Trophoblast cell (in vitro differentiated cells and primary cell): ENCODE measurements around the gene EYA2.
A peak's percentile ranks its signal among the peaks of the same experiment; 100 is the strongest.

Source experiments
- DNase-seq, 2 donors: peaks; one replicate each; pipeline ENCODE4 v3.0.0-alpha.2; 2016
- H2AFZ ChIP-seq: 2 replicates; pipeline ENCODE4 v1.6.1; 2013; ENCODE audit warnings: low read length, moderate library complexity, mild to moderate bottlenecking; ENCODE audit not compliant: insufficient read depth, poor library complexity
- H2AK5ac ChIP-seq: 2 replicates; pipeline ENCODE4 v1.6.1; 2013; ENCODE audit warnings: mild to moderate bottlenecking, low read length
- H2BK120ac ChIP-seq: 2 replicates; pipeline ENCODE4 v1.6.1; 2013; ENCODE audit warnings: low read length, mild to moderate bottlenecking, moderate library complexity; ENCODE audit not compliant: insufficient read depth, poor library complexity
- H2BK12ac ChIP-seq: 2 replicates; pipeline ENCODE4 v1.6.1; 2013; ENCODE audit warnings: mild to moderate bottlenecking, low read length, moderate library complexity
- H2BK5ac ChIP-seq: 2 replicates; pipeline ENCODE4 v1.6.1; 2013; ENCODE audit warnings: low read length, low read depth, moderate library complexity, mild to moderate bottlenecking; ENCODE audit not compliant: poor library complexity
- H3K14ac ChIP-seq: 2 replicates; pipeline ENCODE4 v1.6.1; 2013; ENCODE audit warnings: mild to moderate bottlenecking, low read length
- H3K18ac ChIP-seq: 2 replicates; pipeline ENCODE4 v1.6.1; 2013; ENCODE audit warnings: mild to moderate bottlenecking, low read length
- H3K23ac ChIP-seq: 2 replicates; pipeline ENCODE4 v1.6.1; 2013; ENCODE audit warnings: low read length
- H3K27ac ChIP-seq: 2 replicates; pipeline ENCODE4 v1.5.1; 2013; ENCODE audit warnings: low read depth, mild to moderate bottlenecking, inconsistent platforms, low read length, moderate library complexity
- H3K27me3 ChIP-seq: 2 replicates; pipeline ENCODE4 v1.6.1; 2013; ENCODE audit warnings: inconsistent platforms, mild to moderate bottlenecking, low read length, moderate library complexity; ENCODE audit not compliant: insufficient read depth
- H3K36me3 ChIP-seq, 2 experiments: 1 replicate in 1 of 2; 2 replicates in 1 of 2; pipeline ENCODE4 v1.6.1; 2013; ENCODE audit warnings: low read length in 2 of 2, mild to moderate bottlenecking in 2 of 2, moderate library complexity in 1 of 2; ENCODE audit not compliant: insufficient read depth in 2 of 2, control insufficient read depth in 1 of 2
- H3K4ac ChIP-seq: 2 replicates; pipeline ENCODE4 v1.6.1; 2013; ENCODE audit warnings: low read depth, mild to moderate bottlenecking, low read length, moderate library complexity
- H3K4me1 ChIP-seq, 2 experiments: 1 replicate in 1 of 2; 2 replicates in 1 of 2; pipeline ENCODE4 v1.6.1; 2013; ENCODE audit warnings: low read length in 2 of 2, mild to moderate bottlenecking in 2 of 2, moderate library complexity in 1 of 2; ENCODE audit not compliant: insufficient read depth in 2 of 2, control insufficient read depth in 1 of 2
- H3K4me2 ChIP-seq: 2 replicates; pipeline ENCODE4 v1.6.1; 2013; ENCODE audit warnings: inconsistent platforms, mild to moderate bottlenecking, low read length, moderate library complexity
- H3K4me3 ChIP-seq: 2 replicates; pipeline ENCODE4 v1.5.1; 2013; ENCODE audit warnings: mild to moderate bottlenecking, low read depth, low read length, inconsistent platforms
- H3K79me1 ChIP-seq: one replicate; pipeline ENCODE4 v1.6.1; 2013; ENCODE audit warnings: low read length
- H3K79me2 ChIP-seq: 2 replicates; pipeline ENCODE4 v1.6.1; 2013; ENCODE audit warnings: low read length, mild to moderate bottlenecking; ENCODE audit not compliant: control insufficient read depth, insufficient read depth, poor library complexity
- H3K9ac ChIP-seq: 2 replicates; pipeline ENCODE4 v1.6.1; 2013; ENCODE audit warnings: mild to moderate bottlenecking, low read length
- H3K9me3 ChIP-seq: 2 replicates; pipeline ENCODE4 v1.6.1; 2013; ENCODE audit warnings: low read depth, mild to moderate bottlenecking, control low read depth, inconsistent platforms, low read length; ENCODE audit not compliant: insufficient read depth
- H4K12ac ChIP-seq: 2 replicates; pipeline ENCODE4 v1.6.1; 2013; ENCODE audit warnings: low read depth, mild to moderate bottlenecking, low read length, moderate library complexity
- H4K8ac ChIP-seq: 2 replicates; pipeline ENCODE4 v1.6.1; 2013; ENCODE audit warnings: low read depth, mild to moderate bottlenecking, low read length, moderate library complexity
- H4K91ac ChIP-seq: one replicate; pipeline ENCODE4 v1.6.1; 2013; ENCODE audit warnings: low read depth, mild to moderate bottlenecking, low read length, moderate library complexity
- WGBS: extraction: QIAGEN DNeasy Blood & Tissue Kit; methylation state at CpG from one replicate; pipeline ENCODE4 v1.1.7; 2013; ENCODE audit warnings: missing lambda C conversion rate; ENCODE audit not compliant: insufficient read length, insufficient coverage; ENCODE audit errors: extremely low coverage; 5-methylcytosine and 5-hydroxymethylcytosine counted together

Gene EYA2

DNA sequence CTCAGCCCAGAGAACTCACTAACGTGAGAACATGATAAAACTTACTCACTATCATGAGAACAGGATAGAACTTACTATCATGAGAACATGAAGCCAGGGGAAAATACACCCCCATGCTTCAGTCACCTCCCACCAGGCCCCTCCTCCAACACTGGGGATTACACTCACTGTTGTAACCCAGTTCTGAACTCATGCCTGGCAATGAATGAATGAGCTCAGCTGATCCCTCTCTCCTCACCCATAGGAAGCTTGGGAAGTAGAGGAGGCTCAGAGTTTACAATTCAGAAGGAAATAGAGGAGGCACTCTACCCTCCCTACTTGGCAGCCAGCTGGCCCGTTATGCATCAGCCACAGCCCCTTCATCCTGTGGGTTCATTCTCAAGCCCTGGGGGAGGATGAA is 102.5 kb downstream of the EYA2 start:
- no peak overlapping the region for H2BK120ac ChIP-seq
- no peak overlapping the region for H3K23ac ChIP-seq
- H3K4me1 ChIP-seq, result peaks cover 0 to 5% of the 10 kb centered on the region in 2 experiments
- H3K79me1 ChIP-seq, result no peaks in the 10 kb centered on the region
- no CpG with 5 or more reads among the region's 2 CpGs for WGBS
- H4K91ac ChIP-seq, result no peak overlapping the region
- H3K18ac ChIP-seq, result no peak overlapping the region
- peaks cover 0 to 2% of the 10 kb centered on the region in 2 experiments for H3K36me3 ChIP-seq
- H4K12ac ChIP-seq, result no peak overlapping the region
- no peak for DNase-seq
- H3K4ac ChIP-seq, result no peak overlapping the region
- H3K79me2 ChIP-seq, result no peaks in the 10 kb centered on the region
- no peak overlapping the region for H2BK5ac ChIP-seq
- H2AFZ ChIP-seq, result no peak overlapping the region
- H3K9ac ChIP-seq, result no peak overlapping the region
- H3K14ac ChIP-seq, result no peak overlapping the region
- no peaks in the 10 kb centered on the region for H3K27me3 ChIP-seq
- no peak overlapping the region for H2BK12ac ChIP-seq
- H3K4me3 ChIP-seq, result no peak overlapping the region
- H3K4me2 ChIP-seq, result no peak overlapping the region
- H3K27ac ChIP-seq, result no peak overlapping the region
- peaks cover 2% of the 10 kb centered on the region for H3K9me3 ChIP-seq
- H4K8ac ChIP-seq, result no peak overlapping the region
- no peak overlapping the region for H2AK5ac ChIP-seq

GRCh38 chr20:46998477-46999240 is 104.0 kb downstream of the EYA2 start:
- peak overlapping the region; percentile 35 for H3K4me3 ChIP-seq
- H3K27me3 ChIP-seq, result no peaks in the 10 kb centered on the region
- no peak overlapping the region for H3K14ac ChIP-seq
- no peak overlapping the region for H3K4ac ChIP-seq
- no peak overlapping the region for H4K8ac ChIP-seq
- no peak overlapping the region for H2BK12ac ChIP-seq
- peaks cover 2% of the 10 kb centered on the region for H3K9me3 ChIP-seq
- H2BK5ac ChIP-seq, result no peak overlapping the region
- H2AK5ac ChIP-seq, result no peak overlapping the region
- peaks cover 0 to 5% of the 10 kb centered on the region in 2 experiments for H3K4me1 ChIP-seq
- H3K9ac ChIP-seq, result no peak overlapping the region
- H3K79me2 ChIP-seq, result no peaks in the 10 kb centered on the region
- H3K27ac ChIP-seq, result no peak overlapping the region
- no peaks in the 10 kb centered on the region for H3K79me1 ChIP-seq
- no peak overlapping the region for H3K4me2 ChIP-seq
- no peak overlapping the region for H4K91ac ChIP-seq
- no CpG with 5 or more reads among the region's 6 CpGs for WGBS
- DNase-seq, result peak in 1 of 2 donors; percentile 9
- H3K18ac ChIP-seq, result no peak overlapping the region
- H2BK120ac ChIP-seq, result no peak overlapping the region
- peaks cover 0 to 2% of the 10 kb centered on the region in 2 experiments for H3K36me3 ChIP-seq
- H4K12ac ChIP-seq, result no peak overlapping the region
- H2AFZ ChIP-seq, result no peak overlapping the region
- no peak overlapping the region for H3K23ac ChIP-seq

- Histone ChIP-seq H3K79me2 (no peaks in the 10 kb centered on the region), H3K4me1 (peaks cover 0 to 5% of the 10 kb centered on the region in 2 experiments), H2AK5ac (no peak overlapping the region), H2AFZ (no peak overlapping the region), H2BK5ac (no peak overlapping the region), H4K91ac (no peak overlapping the region), H3K4me3 (no peak overlapping the region), H3K36me3 (peaks cover 2 to 5% of the 10 kb centered on the region in 2 experiments), H4K8ac (no peak overlapping the region), H3K4me2 (no peak overlapping the region), H3K4ac (no peak overlapping the region), H3K27ac (no peak overlapping the region), H3K18ac (no peak overlapping the region), H2BK120ac (no peak overlapping the region), H3K79me1 (no peaks in the 10 kb centered on the region), H4K12ac (no peak overlapping the region), H2BK12ac (no peak overlapping the region), H3K9ac (no peak overlapping the region), H3K23ac (no peak overlapping the region), H3K9me3 (peaks cover 2% of the 10 kb centered on the region), H3K14ac (no peak overlapping the region), H3K27me3 (no peaks in the 10 kb centered on the region)
- no peak for DNase-seq
- no CpG with 5 or more reads among the region's 11 CpGs for WGBS
Observed at GRCh38 chr20:46999801-47000465, 105.3 kb downstream of the EYA2 start.

GRCh38 chr20:47003223-47003622 is 108.6 kb downstream of the EYA2 start:
- H4K91ac ChIP-seq, result no peak overlapping the region
- WGBS, result no CpG with 5 or more reads among the region's 6 CpGs
- no peak overlapping the region for H3K9ac ChIP-seq
- H3K27me3 ChIP-seq, result no peaks in the 10 kb centered on the region
- H3K23ac ChIP-seq, result no peak overlapping the region
- no peaks in the 10 kb centered on the region for H3K79me2 ChIP-seq
- H3K18ac ChIP-seq, result no peak overlapping the region
- H3K4me1 ChIP-seq, result peaks cover 0 to 5% of the 10 kb centered on the region in 2 experiments
- no peak overlapping the region for H2BK5ac ChIP-seq
- H3K27ac ChIP-seq, result no peak overlapping the region
- no peak overlapping the region for H2BK120ac ChIP-seq
- H3K9me3 ChIP-seq, result peaks cover 2% of the 10 kb centered on the region
- no peak overlapping the region for H2AFZ ChIP-seq
- no peak overlapping the region for H3K4me3 ChIP-seq
- no peak overlapping the region for H4K8ac ChIP-seq
- peaks cover 7 to 9% of the 10 kb centered on the region in 2 experiments for H3K36me3 ChIP-seq
- H3K14ac ChIP-seq, result no peak overlapping the region
- no peak overlapping the region for H2AK5ac ChIP-seq
- no peaks in the 10 kb centered on the region for H3K79me1 ChIP-seq
- H2BK12ac ChIP-seq, result no peak overlapping the region
- H3K4me2 ChIP-seq, result no peak overlapping the region
- H4K12ac ChIP-seq, result no peak overlapping the region
- no peak for DNase-seq
- no peak overlapping the region for H3K4ac ChIP-seq
